HTERT RPE-1 (cell line): ENCODE results near the gene POU3F3.

Experiments used
- in situ Hi-C: fragments of 300-500 bp; cut with MboI; formaldehyde crosslinking; loops from 4 replicates; pipeline ENCODE4 v1.14.3; 2020; ENCODE audit warnings: low sequenced_read_pairs

Gene POU3F3

GRCh38 chr2:104859766-104860450 is 6.0 kb downstream of the POU3F3 start:
- in situ Hi-C loops, result no loop called here

- in situ Hi-C loops, result no loop called here
Observed at GRCh38 chr2:104860451-104860790, 6.5 kb downstream of the POU3F3 start.

GRCh38 chr2:104861351-104862057 is 7.6 kb downstream of the POU3F3 start:
- in situ Hi-C loops, result no loop called here

GRCh38 chr2:104862058-104862941 is 8.4 kb downstream of the POU3F3 start:
- in situ Hi-C loops, result no loop called here

- in situ Hi-C loops, result no loop called here
Observed at GRCh38 chr2:104863146-104863467, 9.2 kb downstream of the POU3F3 start.

GRCh38 chr2:104863468-104864279 is 9.8 kb downstream of the POU3F3 start:
- in situ Hi-C loops, result no loop called here

GRCh38 chr2:104864280-104865095 is 10.6 kb downstream of the POU3F3 start:
- in situ Hi-C loops, result no loop called here

GRCh38 chr2:104865096-104865470 is 11.2 kb downstream of the POU3F3 start:
- in situ Hi-C loops, result no loop called here

- in situ Hi-C loops, result no loop called here
Observed at GRCh38 chr2:104866122-104866864, 12.4 kb downstream of the POU3F3 start.

- in situ Hi-C loops, result no loop called here
Observed at GRCh38 chr2:104866883-104867812, 13.2 kb downstream of the POU3F3 start.

- in situ Hi-C loops, result no loop called here
Observed at GRCh38 chr2:104867813-104868504, 14.0 kb downstream of the POU3F3 start.

GRCh38 chr2:104868505-104868866 is 14.6 kb downstream of the POU3F3 start:
- in situ Hi-C loops, result no loop called here

- in situ Hi-C loops, result no loop called here
Observed at GRCh38 chr2:104870100-104870975, 16.4 kb downstream of the POU3F3 start.

GRCh38 chr2:104871649-104871971 is 17.7 kb downstream of the POU3F3 start:
- in situ Hi-C loops, result no loop called here

GRCh38 chr2:104871972-104872865 is 18.3 kb downstream of the POU3F3 start:
- in situ Hi-C loops, result no loop called here
